Immature natural killer cell (primary cell): ENCODE results near the gene NTHL1. TPM values are rescaled to one million over a fixed set of nuclear protein-coding genes. Genes with fewer than 3 reads are reported as not detected.

Experiments used
- DNase-seq, 3 donors: peaks; one replicate each; pipeline ENCODE4 v3.0.0; 2022; ENCODE audit warnings: mixed read lengths in 1 of 3
- H3K27ac Mint-ChIP-seq, 6 donors: one replicate each; pipeline ENCODE4 v1.8.0; 2020; ENCODE audit warnings: mixed read lengths in 6 of 6, mild to moderate bottlenecking in 5 of 6, inconsistent platforms in 4 of 6, moderate library complexity in 3 of 6
- H3K27me3 Mint-ChIP-seq, 3 donors: one replicate each; pipeline ENCODE4 v1.8.0; 2020 to 2021; ENCODE audit warnings: low read depth in 3 of 3, mild to moderate bottlenecking in 3 of 3, mixed read lengths in 3 of 3, moderate library complexity in 3 of 3, inconsistent platforms in 1 of 3
- H3K36me3 Mint-ChIP-seq, 3 donors: one replicate each; pipeline ENCODE4 v1.8.0; 2020; ENCODE audit warnings: mixed read lengths in 3 of 3, inconsistent platforms in 2 of 3, mild to moderate bottlenecking in 2 of 3
- H3K4me1 Mint-ChIP-seq, 2 donors: one replicate each; pipeline ENCODE4 v1.8.0; 2020; ENCODE audit warnings: inconsistent platforms in 2 of 2, mild to moderate bottlenecking in 2 of 2, mixed read lengths in 2 of 2, moderate library complexity in 1 of 2
- H3K4me3 Mint-ChIP-seq, 5 donors: one replicate each; pipeline ENCODE4 v1.8.0; 2020; ENCODE audit warnings: mild to moderate bottlenecking in 5 of 5, mixed read lengths in 5 of 5, inconsistent platforms in 3 of 5, moderate library complexity in 3 of 5
- H3K9me3 Mint-ChIP-seq, 6 donors: one replicate each; pipeline ENCODE4 v1.8.0; 2020; ENCODE audit warnings: mild to moderate bottlenecking in 6 of 6, mixed read lengths in 6 of 6, inconsistent platforms in 4 of 6, moderate library complexity in 3 of 6
- polyA plus RNA-seq, 3 donors: library from polyadenylated mRNA; unstranded; fragments of 300-500 nt; fragmentation: Illumina TruSeq; gene quantifications; one replicate each; pipeline ENCODE4 v1.2.3, GENCODE V29; 2021

The NTHL1 gene
- polyA plus RNA-seq, 3 donors from 2014 or later = 26.4 to 31.6 (median 29.7) TPM

- peaks cover 0 to 4% (median 0%) of the 10 kb centered on the region in 3 donors for H3K36me3 Mint-ChIP-seq
- no peaks in the 10 kb centered on the region for H3K4me1 Mint-ChIP-seq
- no peak overlapping the region for H3K27ac Mint-ChIP-seq
- DNase-seq = no peak
- H3K4me3 Mint-ChIP-seq = no peak overlapping the region
- H3K27me3 Mint-ChIP-seq = peaks cover 2 to 3% (median 2%) of the 10 kb centered on the region in 3 donors
- H3K9me3 Mint-ChIP-seq = no peaks in the 10 kb centered on the region
Measured at GRCh38 chr16:2081201-2082084, 33.8 kb upstream of the NTHL1 start.

DNA sequence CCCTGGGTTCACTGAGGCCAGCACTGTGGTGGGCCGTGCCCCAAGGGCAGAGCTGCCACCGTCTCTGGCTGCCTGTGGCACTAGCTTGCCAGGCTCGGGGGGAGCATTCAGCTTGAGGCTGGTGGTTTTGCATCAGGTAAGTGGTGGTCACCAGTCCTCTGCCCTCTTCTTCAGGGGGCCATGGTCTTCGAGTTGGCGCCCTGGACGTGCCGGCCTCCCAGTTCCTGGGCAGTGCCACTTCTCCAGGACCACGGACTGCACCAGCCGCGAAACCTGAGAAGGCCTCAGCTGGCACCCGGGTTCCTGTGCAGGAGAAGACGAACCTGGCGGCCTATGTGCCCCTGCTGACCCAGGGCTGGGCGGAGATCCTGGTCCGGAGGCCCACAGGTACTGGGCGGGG lies 32.4 kb upstream of the NTHL1 start:
- peaks cover 0 to 4% (median 0%) of the 10 kb centered on the region in 3 donors for H3K36me3 Mint-ChIP-seq
- no peak for DNase-seq
- no peaks in the 10 kb centered on the region for H3K9me3 Mint-ChIP-seq
- peaks cover 2 to 3% (median 2%) of the 10 kb centered on the region in 3 donors for H3K27me3 Mint-ChIP-seq
- no peaks in the 10 kb centered on the region for H3K4me1 Mint-ChIP-seq
- H3K27ac Mint-ChIP-seq = no peak overlapping the region
- H3K4me3 Mint-ChIP-seq = no peak overlapping the region

GRCh38 chr16:2079311-2079800 lies 31.7 kb upstream of the NTHL1 start:
- H3K27me3 Mint-ChIP-seq = peaks cover 2 to 3% (median 2%) of the 10 kb centered on the region in 3 donors
- no peak for DNase-seq
- H3K27ac Mint-ChIP-seq = no peak overlapping the region
- H3K9me3 Mint-ChIP-seq = no peaks in the 10 kb centered on the region
- no peaks in the 10 kb centered on the region for H3K4me1 Mint-ChIP-seq
- H3K36me3 Mint-ChIP-seq = peaks cover 0 to 4% (median 0%) of the 10 kb centered on the region in 3 donors
- H3K4me3 Mint-ChIP-seq = no peak overlapping the region

- H3K27me3 Mint-ChIP-seq = peaks cover 2 to 3% (median 2%) of the 10 kb centered on the region in 3 donors
- H3K4me1 Mint-ChIP-seq = no peaks in the 10 kb centered on the region
- H3K27ac Mint-ChIP-seq = no peak overlapping the region
- no peaks in the 10 kb centered on the region for H3K9me3 Mint-ChIP-seq
- peaks cover 0 to 4% (median 0%) of the 10 kb centered on the region in 3 donors for H3K36me3 Mint-ChIP-seq
- no peak overlapping the region for H3K4me3 Mint-ChIP-seq
- DNase-seq = no peak
Measured at GRCh38 chr16:2078691-2079090, 31.1 kb upstream of the NTHL1 start.

- H3K4me3 Mint-ChIP-seq = no peak overlapping the region
- no peaks in the 10 kb centered on the region for H3K4me1 Mint-ChIP-seq
- DNase-seq = no peak
- H3K9me3 Mint-ChIP-seq = no peaks in the 10 kb centered on the region
- peaks cover under 1 to 3% (median 2%) of the 10 kb centered on the region in 3 donors for H3K27me3 Mint-ChIP-seq
- H3K27ac Mint-ChIP-seq = no peak overlapping the region
- H3K36me3 Mint-ChIP-seq = peaks cover 0 to 4% (median 0%) of the 10 kb centered on the region in 3 donors
Measured at GRCh38 chr16:2078096-2078495, 30.5 kb upstream of the NTHL1 start.

DNA sequence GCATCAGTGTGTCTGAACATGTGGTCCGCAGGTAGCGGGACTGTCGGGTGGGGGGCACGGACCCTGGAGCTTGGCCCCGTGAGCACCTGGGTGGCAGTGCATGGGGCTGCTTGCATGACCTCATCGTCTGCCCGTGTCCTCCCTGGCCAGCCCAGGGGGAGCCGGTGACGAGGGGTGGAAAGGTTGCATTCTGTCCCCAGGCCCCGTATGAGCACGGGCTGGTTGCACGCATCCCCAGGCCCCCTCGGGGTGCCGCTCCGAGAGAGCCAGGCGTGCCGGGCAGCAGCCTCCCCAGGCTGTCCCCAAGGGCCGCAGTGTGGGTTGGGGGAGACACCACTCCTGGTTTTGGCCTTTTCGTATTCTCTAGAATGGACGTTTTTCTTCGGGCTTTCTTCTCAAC lies 30.1 kb upstream of the NTHL1 start:
- H3K36me3 Mint-ChIP-seq = peaks cover 0 to 4% (median 0%) of the 10 kb centered on the region in 3 donors
- no peaks in the 10 kb centered on the region for H3K4me1 Mint-ChIP-seq
- H3K27me3 Mint-ChIP-seq = peaks cover 0 to 3% (median 2%) of the 10 kb centered on the region in 3 donors
- no peak for DNase-seq
- no peaks in the 10 kb centered on the region for H3K9me3 Mint-ChIP-seq
- H3K4me3 Mint-ChIP-seq = no peak overlapping the region
- no peak overlapping the region for H3K27ac Mint-ChIP-seq

DNA sequence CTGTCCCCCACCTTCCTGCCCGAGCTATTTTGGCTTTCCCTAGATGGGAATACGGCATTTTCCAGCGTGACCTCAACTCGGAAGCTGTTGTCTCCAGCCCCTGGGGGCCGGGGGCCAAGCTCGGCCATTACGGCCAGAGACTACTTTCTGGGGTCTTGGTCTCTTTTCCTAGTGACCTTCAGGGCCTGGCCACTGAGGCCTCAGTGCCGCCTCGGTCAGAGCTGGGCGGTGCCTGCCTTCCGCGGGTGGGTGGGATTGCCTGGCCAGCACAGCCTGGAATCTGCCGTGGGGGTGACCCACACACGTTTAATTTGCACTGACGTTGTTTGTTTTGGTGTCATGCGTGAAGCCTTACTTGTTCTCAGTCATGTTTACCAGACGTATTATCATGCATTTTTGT lies 29.4 kb upstream of the NTHL1 start:
- Mint-ChIP-seq H3K9me3 (no peaks in the 10 kb centered on the region), H3K27ac (no peak overlapping the region)

GRCh38 chr16:2076072-2076865 lies 28.6 kb upstream of the NTHL1 start:
- Mint-ChIP-seq H3K27me3 (peaks cover 0 to 2% (median 2%) of the 10 kb centered on the region in 3 donors), H3K27ac (no peak overlapping the region), H3K36me3 (peaks cover 0 to 7% (median 0%) of the 10 kb centered on the region in 3 donors), H3K4me3 (no peak overlapping the region), H3K9me3 (no peaks in the 10 kb centered on the region), H3K4me1 (no peaks in the 10 kb centered on the region)
- no peak for DNase-seq

More for the DNA sequence above, 29.4 kb upstream of the NTHL1 start:
- Mint-ChIP-seq H3K4me3 (no peak overlapping the region), H3K4me1 (no peaks in the 10 kb centered on the region), H3K36me3 (peaks cover 0 to 6% (median 0%) of the 10 kb centered on the region in 3 donors), H3K27me3 (peaks cover 0 to 2% (median 2%) of the 10 kb centered on the region in 3 donors)
- no peak for DNase-seq

GRCh38 chr16:2075631-2076030 lies 28.0 kb upstream of the NTHL1 start:
- H3K27ac Mint-ChIP-seq = no peak overlapping the region
- no peak for DNase-seq
- no peaks in the 10 kb centered on the region for H3K9me3 Mint-ChIP-seq
- peaks cover 0 to 2% (median 2%) of the 10 kb centered on the region in 3 donors for H3K27me3 Mint-ChIP-seq
- H3K4me3 Mint-ChIP-seq = no peak overlapping the region
- peaks cover 0 to 7% (median 0%) of the 10 kb centered on the region in 3 donors for H3K36me3 Mint-ChIP-seq
- no peaks in the 10 kb centered on the region for H3K4me1 Mint-ChIP-seq

GRCh38 chr16:2074071-2074470 lies 26.4 kb upstream of the NTHL1 start:
- H3K4me3 Mint-ChIP-seq = no peak overlapping the region
- peaks cover 0 to 12% (median 0%) of the 10 kb centered on the region in 3 donors for H3K36me3 Mint-ChIP-seq

DNA sequence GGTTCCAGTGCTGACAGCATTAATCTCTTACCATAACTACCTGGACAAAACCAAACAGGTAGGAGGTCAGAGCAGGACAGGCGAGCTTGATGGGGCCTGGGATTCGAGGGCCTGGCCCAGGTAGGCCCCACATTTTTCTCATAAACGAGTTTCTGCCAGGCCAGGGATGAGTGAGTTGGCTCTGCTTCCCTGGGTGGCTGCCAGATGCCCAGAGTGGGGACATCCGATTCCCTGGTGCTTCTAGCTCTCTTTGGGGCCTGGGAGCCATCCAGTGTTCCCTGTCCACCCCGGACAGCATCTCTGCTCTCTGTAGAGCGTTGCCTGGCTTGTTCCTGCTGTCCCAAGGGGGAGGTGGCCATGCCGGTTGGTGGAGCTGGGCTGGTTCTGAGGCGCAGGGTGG lies 25.3 kb upstream of the NTHL1 start:
- Mint-ChIP-seq H3K9me3 (no peaks in the 10 kb centered on the region), H3K4me3 (no peak overlapping the region), H3K27ac (no peak overlapping the region), H3K36me3 (peaks cover 0 to 12% (median 4%) of the 10 kb centered on the region in 3 donors), H3K27me3 (peaks cover 0 to 2% (median 0%) of the 10 kb centered on the region in 3 donors), H3K4me1 (no peaks in the 10 kb centered on the region)
- DNase-seq = no peak

More at GRCh38 chr16:2074071-2074470, 26.4 kb upstream of the NTHL1 start:
- H3K27me3 Mint-ChIP-seq = peaks cover 0 to 2% (median 0%) of the 10 kb centered on the region in 3 donors
- no peaks in the 10 kb centered on the region for H3K4me1 Mint-ChIP-seq
- no peak for DNase-seq
- H3K9me3 Mint-ChIP-seq = no peaks in the 10 kb centered on the region
- H3K27ac Mint-ChIP-seq = no peak overlapping the region

GRCh38 chr16:2071454-2072202 lies 24.0 kb upstream of the NTHL1 start:
- peaks cover 0 to 15% (median 4%) of the 10 kb centered on the region in 3 donors for H3K36me3 Mint-ChIP-seq
- no peak overlapping the region for H3K27ac Mint-ChIP-seq
- DNase-seq = no peak
- no peaks in the 10 kb centered on the region for H3K4me1 Mint-ChIP-seq
- H3K4me3 Mint-ChIP-seq = no peak overlapping the region
- peaks cover 0 to 2% (median 0%) of the 10 kb centered on the region in 3 donors for H3K27me3 Mint-ChIP-seq
- H3K9me3 Mint-ChIP-seq = no peaks in the 10 kb centered on the region
